ENCODE measurements around the gene POM121C.

DNA sequence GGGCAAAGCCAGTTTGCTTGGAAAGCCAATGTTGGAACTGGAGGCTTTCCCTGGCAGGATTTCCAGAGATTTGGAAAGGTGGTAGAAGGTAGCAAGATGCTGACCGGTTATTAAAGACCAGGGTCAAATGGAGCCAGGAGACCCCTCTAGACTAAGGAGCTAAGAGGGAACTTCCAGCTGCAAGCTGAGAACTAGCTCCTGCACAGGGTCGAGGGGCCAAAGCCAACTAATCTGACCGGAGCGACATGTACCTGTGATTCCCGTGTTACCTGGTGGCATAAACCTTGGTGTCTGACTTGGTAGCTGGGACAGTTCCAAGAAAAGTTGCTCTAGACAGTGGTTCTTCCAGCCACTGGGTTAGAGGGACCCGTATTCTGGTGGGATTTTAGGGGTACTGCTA, 47.8 kb upstream of the POM121C start:
- TF ChIP-seq, protein P1, sequence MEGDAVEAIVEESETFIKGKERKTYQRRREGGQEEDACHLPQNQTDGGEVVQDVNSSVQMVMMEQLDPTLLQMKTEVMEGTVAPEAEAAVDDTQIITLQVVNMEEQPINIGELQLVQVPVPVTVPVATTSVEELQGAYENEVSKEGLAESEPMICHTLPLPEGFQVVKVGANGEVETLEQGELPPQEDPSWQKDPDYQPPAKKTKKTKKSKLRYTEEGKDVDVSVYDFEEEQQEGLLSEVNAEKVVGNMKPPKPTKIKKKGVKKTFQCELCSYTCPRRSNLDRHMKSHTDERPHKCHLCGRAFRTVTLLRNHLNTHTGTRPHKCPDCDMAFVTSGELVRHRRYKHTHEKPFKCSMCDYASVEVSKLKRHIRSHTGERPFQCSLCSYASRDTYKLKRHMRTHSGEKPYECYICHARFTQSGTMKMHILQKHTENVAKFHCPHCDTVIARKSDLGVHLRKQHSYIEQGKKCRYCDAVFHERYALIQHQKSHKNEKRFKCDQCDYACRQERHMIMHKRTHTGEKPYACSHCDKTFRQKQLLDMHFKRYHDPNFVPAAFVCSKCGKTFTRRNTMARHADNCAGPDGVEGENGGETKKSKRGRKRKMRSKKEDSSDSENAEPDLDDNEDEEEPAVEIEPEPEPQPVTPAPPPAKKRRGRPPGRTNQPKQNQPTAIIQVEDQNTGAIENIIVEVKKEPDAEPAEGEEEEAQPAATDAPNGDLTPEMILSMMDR (IDR thresholded peaks at IDR 0.05): no peak
- no peak for TF ChIP-seq POLR2A (IDR thresholded peaks at IDR 0.05)

Data from heart left ventricle (tissue), 13 donors.